Measurements from ENCODE around the gene ERBB4.

GRCh38 chr2:212119591-212119990, 419.0 kb downstream of the ERBB4 start:
- TF ChIP-seq, protein P1, sequence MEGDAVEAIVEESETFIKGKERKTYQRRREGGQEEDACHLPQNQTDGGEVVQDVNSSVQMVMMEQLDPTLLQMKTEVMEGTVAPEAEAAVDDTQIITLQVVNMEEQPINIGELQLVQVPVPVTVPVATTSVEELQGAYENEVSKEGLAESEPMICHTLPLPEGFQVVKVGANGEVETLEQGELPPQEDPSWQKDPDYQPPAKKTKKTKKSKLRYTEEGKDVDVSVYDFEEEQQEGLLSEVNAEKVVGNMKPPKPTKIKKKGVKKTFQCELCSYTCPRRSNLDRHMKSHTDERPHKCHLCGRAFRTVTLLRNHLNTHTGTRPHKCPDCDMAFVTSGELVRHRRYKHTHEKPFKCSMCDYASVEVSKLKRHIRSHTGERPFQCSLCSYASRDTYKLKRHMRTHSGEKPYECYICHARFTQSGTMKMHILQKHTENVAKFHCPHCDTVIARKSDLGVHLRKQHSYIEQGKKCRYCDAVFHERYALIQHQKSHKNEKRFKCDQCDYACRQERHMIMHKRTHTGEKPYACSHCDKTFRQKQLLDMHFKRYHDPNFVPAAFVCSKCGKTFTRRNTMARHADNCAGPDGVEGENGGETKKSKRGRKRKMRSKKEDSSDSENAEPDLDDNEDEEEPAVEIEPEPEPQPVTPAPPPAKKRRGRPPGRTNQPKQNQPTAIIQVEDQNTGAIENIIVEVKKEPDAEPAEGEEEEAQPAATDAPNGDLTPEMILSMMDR (IDR thresholded peaks at IDR 0.05) = no peak
- TF ChIP-seq TAF1 (IDR thresholded peaks at IDR 0.05; ENCODE audit: borderline replicate concordance, low read depth, low read length) = no peak

Data from SK-N-SH (cell line).